Measurements from ENCODE around the gene KRTAP29-1. TPM values are rescaled to one million over a fixed set of nuclear protein-coding genes. Genes with fewer than 3 reads are reported as not detected.

Gene KRTAP29-1
- total RNA-seq, 2 experiments from 2014 or later, result not detected

DNA sequence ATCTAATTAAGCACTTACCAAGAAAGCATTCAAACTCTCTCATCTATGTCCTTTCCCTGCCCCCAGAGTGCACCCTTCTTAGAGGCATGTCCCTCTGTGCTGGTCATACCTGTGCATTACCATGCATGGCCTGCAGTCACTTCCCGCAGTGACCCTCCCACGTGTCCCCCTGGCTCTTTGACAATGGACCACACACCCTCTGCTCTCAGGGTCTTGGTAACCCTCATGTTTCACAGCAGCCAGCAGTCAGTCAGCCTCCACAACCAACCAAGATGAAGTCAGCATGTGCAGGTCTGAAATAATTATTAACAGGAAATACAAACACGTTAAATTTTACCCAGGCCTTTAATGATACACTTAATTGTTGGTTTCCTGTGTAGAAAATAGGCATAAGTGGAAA is 37.8 kb upstream of the KRTAP29-1 start:
- BruUV-seq (replicated peaks), result no TSS peak
- no peak overlapping the region for H3K4me2 ChIP-seq (ENCODE audit: low read length)
- no peak overlapping the region for H3K27ac ChIP-seq (ENCODE audit: low read depth, low read length, poor library complexity, severe bottlenecking)
- H3K79me2 ChIP-seq (ENCODE audit: insufficient read depth, low read depth, low read length), result no peaks in the 10 kb centered on the region
- no peaks in the 10 kb centered on the region for H3K9me3 ChIP-seq (ENCODE audit: low read length)
- intact Hi-C loops (cut with micrococcal nuclease; ENCODE audit: unreplicated experiment), result no loop called here
- TF ChIP-seq, protein P1, sequence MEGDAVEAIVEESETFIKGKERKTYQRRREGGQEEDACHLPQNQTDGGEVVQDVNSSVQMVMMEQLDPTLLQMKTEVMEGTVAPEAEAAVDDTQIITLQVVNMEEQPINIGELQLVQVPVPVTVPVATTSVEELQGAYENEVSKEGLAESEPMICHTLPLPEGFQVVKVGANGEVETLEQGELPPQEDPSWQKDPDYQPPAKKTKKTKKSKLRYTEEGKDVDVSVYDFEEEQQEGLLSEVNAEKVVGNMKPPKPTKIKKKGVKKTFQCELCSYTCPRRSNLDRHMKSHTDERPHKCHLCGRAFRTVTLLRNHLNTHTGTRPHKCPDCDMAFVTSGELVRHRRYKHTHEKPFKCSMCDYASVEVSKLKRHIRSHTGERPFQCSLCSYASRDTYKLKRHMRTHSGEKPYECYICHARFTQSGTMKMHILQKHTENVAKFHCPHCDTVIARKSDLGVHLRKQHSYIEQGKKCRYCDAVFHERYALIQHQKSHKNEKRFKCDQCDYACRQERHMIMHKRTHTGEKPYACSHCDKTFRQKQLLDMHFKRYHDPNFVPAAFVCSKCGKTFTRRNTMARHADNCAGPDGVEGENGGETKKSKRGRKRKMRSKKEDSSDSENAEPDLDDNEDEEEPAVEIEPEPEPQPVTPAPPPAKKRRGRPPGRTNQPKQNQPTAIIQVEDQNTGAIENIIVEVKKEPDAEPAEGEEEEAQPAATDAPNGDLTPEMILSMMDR (conservative IDR thresholded peaks at IDR 0.05; ENCODE audit: low read length), result no peak
- TF ChIP-seq EZH2phosphoT487 (IDR thresholded peaks at IDR 0.05; ENCODE audit: borderline replicate concordance, low read depth, low read length), result no peak
- H4K20me1 ChIP-seq (ENCODE audit: insufficient read depth, low read length), result no peaks in the 10 kb centered on the region
- no peak overlapping the region for H3K4me3 ChIP-seq (ENCODE audit: low read depth, low read length, poor library complexity, severe bottlenecking)
- H3K9me2 ChIP-seq (ENCODE audit: insufficient read depth, low read length), result no peaks in the 10 kb centered on the region
- ChIA-PET CTCF (ENCODE audit: unreplicated experiment) (no interaction called here), POLR2A (no interaction called here)
- no peaks in the 10 kb centered on the region for H3K4me1 ChIP-seq (ENCODE audit: insufficient read depth, low read length, poor library complexity, severe bottlenecking)
- H2AFZ ChIP-seq (ENCODE audit: low read length), result no peak overlapping the region
- no peak for DNase-seq (ENCODE audit: low spot score)
- no peaks in the 10 kb centered on the region for H3K36me3 ChIP-seq (ENCODE audit: insufficient read depth, low read length)

DNA sequence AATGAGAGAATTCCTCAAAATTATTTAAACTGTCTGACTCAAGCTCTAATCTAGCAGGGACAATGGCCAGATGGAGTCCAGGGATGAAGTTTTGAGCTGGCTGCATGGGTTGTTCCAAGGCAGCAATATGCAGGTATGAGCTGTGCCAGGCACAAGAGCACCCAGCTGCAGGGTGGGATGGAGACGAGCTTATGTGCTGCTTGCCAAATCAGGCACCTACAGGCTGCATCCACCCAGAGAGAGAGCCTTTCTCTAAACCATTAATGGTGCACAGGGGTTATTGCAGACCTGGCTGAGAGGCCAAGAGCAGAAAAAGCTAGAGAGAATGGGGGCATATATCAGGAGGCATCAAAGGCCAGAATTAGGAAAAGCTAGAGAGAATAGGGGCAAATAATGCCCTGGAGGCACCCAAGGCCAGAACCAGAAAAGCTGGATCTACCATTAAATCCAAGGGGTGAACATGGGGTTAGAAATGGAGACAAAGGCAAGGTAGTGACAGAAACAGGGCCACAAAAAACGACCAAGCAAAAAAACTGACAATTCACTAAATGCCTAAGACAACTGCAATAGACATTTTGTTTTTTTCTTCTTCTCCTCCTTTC is 37.0 kb upstream of the KRTAP29-1 start:
- no peak overlapping the region for H3K4me3 ChIP-seq (ENCODE audit: low read depth, low read length, poor library complexity, severe bottlenecking)
- no peaks in the 10 kb centered on the region for H3K4me1 ChIP-seq (ENCODE audit: insufficient read depth, low read length, poor library complexity, severe bottlenecking)
- TF ChIP-seq EZH2phosphoT487 (IDR thresholded peaks at IDR 0.05; ENCODE audit: borderline replicate concordance, low read depth, low read length), result no peak
- TF ChIP-seq, protein P1 (conservative IDR thresholded peaks at IDR 0.05; ENCODE audit: low read length), result no peak
- DNase-seq (ENCODE audit: low spot score), result no peak
- H3K9me3 ChIP-seq (ENCODE audit: low read length), result no peaks in the 10 kb centered on the region
- ChIA-PET POLR2A (no interaction called here), CTCF (ENCODE audit: unreplicated experiment) (no interaction called here)
- intact Hi-C loops (cut with micrococcal nuclease; ENCODE audit: unreplicated experiment), result no loop called here
- H3K27ac ChIP-seq (ENCODE audit: low read depth, low read length, poor library complexity, severe bottlenecking), result no peak overlapping the region
- H3K9me2 ChIP-seq (ENCODE audit: insufficient read depth, low read length), result no peaks in the 10 kb centered on the region
- H3K4me2 ChIP-seq (ENCODE audit: low read length), result no peak overlapping the region
- BruUV-seq (replicated peaks), result no TSS peak
- no peaks in the 10 kb centered on the region for H3K36me3 ChIP-seq (ENCODE audit: insufficient read depth, low read length)
- H3K79me2 ChIP-seq (ENCODE audit: insufficient read depth, low read depth, low read length), result no peaks in the 10 kb centered on the region
- no peak overlapping the region for H2AFZ ChIP-seq (ENCODE audit: low read length)
- no peaks in the 10 kb centered on the region for H4K20me1 ChIP-seq (ENCODE audit: insufficient read depth, low read length)

DNA sequence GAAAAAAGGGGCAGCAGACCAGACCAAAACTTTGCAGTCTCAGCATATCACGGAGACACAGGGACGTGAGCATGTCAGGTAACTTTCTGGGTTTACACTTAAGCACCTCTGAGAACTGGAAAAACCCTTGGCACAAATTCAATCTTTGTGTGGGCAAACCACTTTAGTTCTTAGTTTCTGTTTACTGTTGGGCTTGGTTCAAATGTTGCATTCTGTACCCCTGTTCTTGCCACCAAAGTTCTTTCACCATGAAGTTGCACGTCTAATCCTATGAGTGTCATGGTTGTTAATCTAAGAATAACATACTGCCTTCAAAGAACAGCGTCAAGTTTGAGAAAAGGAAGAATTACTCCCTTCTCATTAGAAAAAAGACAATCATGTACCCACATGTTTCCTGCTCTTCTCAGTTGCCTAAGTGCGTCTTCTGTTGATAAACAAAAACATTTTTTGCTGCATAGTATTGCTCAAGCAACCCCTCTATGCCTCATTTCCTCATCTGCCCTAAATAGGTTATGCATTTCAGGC is 36.4 kb upstream of the KRTAP29-1 start:
- H4K20me1 ChIP-seq (ENCODE audit: insufficient read depth, low read length), result no peaks in the 10 kb centered on the region
- DNase-seq (ENCODE audit: low spot score), result no peak
- no peak overlapping the region for H3K4me3 ChIP-seq (ENCODE audit: low read depth, low read length, poor library complexity, severe bottlenecking)
- no peaks in the 10 kb centered on the region for H3K9me3 ChIP-seq (ENCODE audit: low read length)
- no peak for TF ChIP-seq EZH2phosphoT487 (IDR thresholded peaks at IDR 0.05; ENCODE audit: borderline replicate concordance, low read depth, low read length)
- TF ChIP-seq, protein P1 (conservative IDR thresholded peaks at IDR 0.05; ENCODE audit: low read length), result no peak
- ChIA-PET POLR2A (no interaction called here), CTCF (ENCODE audit: unreplicated experiment) (no interaction called here)
- H3K79me2 ChIP-seq (ENCODE audit: insufficient read depth, low read depth, low read length), result no peaks in the 10 kb centered on the region
- no peaks in the 10 kb centered on the region for H3K4me1 ChIP-seq (ENCODE audit: insufficient read depth, low read length, poor library complexity, severe bottlenecking)
- H2AFZ ChIP-seq (ENCODE audit: low read length), result no peak overlapping the region
- no peak overlapping the region for H3K4me2 ChIP-seq (ENCODE audit: low read length)
- intact Hi-C loops (cut with micrococcal nuclease; ENCODE audit: unreplicated experiment), result no loop called here
- no peak overlapping the region for H3K27ac ChIP-seq (ENCODE audit: low read depth, low read length, poor library complexity, severe bottlenecking)
- no peaks in the 10 kb centered on the region for H3K9me2 ChIP-seq (ENCODE audit: insufficient read depth, low read length)
- BruUV-seq (replicated peaks), result no TSS peak
- no peaks in the 10 kb centered on the region for H3K36me3 ChIP-seq (ENCODE audit: insufficient read depth, low read length)

Data from OCI-LY7 (cell line).